Mesothelial cell of epicardium (in vitro differentiated cells): ENCODE measurements around the gene SLX4IP. TPM values are rescaled to one million over a fixed set of nuclear protein-coding genes. Genes with fewer than 3 reads are reported as not detected.

ENCODE experiments used
- DNase-seq, 2 experiments: peaks; one replicate each; pipeline ENCODE4 v3.0.0; 2021; ENCODE audit warnings: low spot score in 2 of 2; ENCODE audit not compliant: unreplicated experiment in 2 of 2
- H3K27ac Mint-ChIP-seq: 2 replicates; pipeline ENCODE4 v1.8.0; 2021; ENCODE audit warnings: mixed read lengths
- H3K27me3 Mint-ChIP-seq: 2 replicates; pipeline ENCODE4 v1.8.0; 2021; ENCODE audit warnings: low read depth, mixed read lengths
- H3K36me3 Mint-ChIP-seq: 2 replicates; pipeline ENCODE4 v1.8.0; 2021; ENCODE audit warnings: mixed read lengths
- H3K4me1 Mint-ChIP-seq: 2 replicates; pipeline ENCODE4 v1.8.0; 2021; ENCODE audit warnings: mixed read lengths
- H3K4me3 Mint-ChIP-seq: 2 replicates; pipeline ENCODE4 v1.8.0; 2021; ENCODE audit warnings: mild to moderate bottlenecking, moderate library complexity, mixed read lengths
- H3K9me3 Mint-ChIP-seq: 2 replicates; pipeline ENCODE4 v1.8.0; 2021; ENCODE audit warnings: mixed read lengths
- CTCF ChIP-seq: fragments of 200-600 bp; sonication (generic); IDR thresholded peaks from one replicate; pipeline ENCODE4 v1.5.0; 2021; ENCODE audit warnings: antibody characterized with exemption; ENCODE audit not compliant: unreplicated experiment
- total RNA-seq: library from RNA; stranded (reverse); gene quantifications from 3 replicates; pipeline ENCODE4 v1.2.1, GENCODE V29; 2021

SLX4IP gene
- total RNA-seq, 1 donor from 2014 or later: 10.4 TPM

DNA sequence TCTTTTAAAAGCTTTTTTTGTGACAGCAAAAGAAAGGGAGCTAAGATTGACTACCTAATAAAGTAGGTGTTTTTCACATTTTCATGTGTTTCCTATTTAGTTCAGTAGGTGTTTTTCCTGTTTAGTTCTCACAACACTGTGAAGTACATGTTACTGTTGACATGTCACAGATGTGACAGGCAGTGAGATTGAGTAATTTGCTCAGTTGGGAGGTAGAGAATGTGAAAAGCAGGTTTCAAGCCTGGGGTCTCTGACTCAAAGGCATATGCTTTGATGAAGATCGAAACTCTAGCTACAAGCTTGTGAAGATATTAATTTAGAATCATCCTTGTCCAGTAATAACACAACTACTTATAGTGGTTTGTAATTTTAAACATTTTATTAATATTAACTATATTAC lies 43.1 kb downstream of the SLX4IP start:
- DNase-seq: no peak
- no peak for TF ChIP-seq CTCF
- Mint-ChIP-seq H3K27ac (no peak overlapping the region), H3K36me3 (no peaks in the 10 kb centered on the region), H3K4me3 (no peak overlapping the region), H3K4me1 (peaks cover 2% of the 10 kb centered on the region), H3K9me3 (no peaks in the 10 kb centered on the region), H3K27me3 (no peaks in the 10 kb centered on the region)

DNA sequence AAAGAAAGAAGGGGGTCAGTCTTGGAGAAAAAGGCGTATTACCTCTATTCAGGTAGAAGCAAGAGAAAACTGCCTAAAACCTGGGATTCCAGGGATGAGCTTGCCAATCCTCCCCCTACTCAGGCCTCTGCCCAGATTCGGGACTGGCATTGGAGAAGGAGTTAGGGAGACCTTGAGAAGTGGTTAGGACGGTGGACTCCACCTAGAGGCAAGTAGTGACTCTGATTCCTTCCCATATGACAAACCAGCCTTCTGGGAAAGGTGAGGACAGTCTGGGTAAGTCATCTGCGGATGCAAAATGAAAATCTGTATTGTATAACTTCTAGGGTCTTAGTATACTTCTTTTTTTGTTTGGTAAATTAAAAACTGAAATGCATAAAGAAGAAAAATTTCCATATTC lies 43.8 kb downstream of the SLX4IP start:
- no peaks in the 10 kb centered on the region for H3K9me3 Mint-ChIP-seq
- no peak overlapping the region for H3K4me3 Mint-ChIP-seq
- no peaks in the 10 kb centered on the region for H3K36me3 Mint-ChIP-seq
- no peak for TF ChIP-seq CTCF
- no peaks in the 10 kb centered on the region for H3K27me3 Mint-ChIP-seq
- H3K4me1 Mint-ChIP-seq: no peaks in the 10 kb centered on the region
- no peak for DNase-seq
- no peak overlapping the region for H3K27ac Mint-ChIP-seq

GRCh38 chr20:10481676-10482075 lies 46.6 kb downstream of the SLX4IP start:
- H3K27ac Mint-ChIP-seq: no peak overlapping the region
- no peaks in the 10 kb centered on the region for H3K9me3 Mint-ChIP-seq
- H3K27me3 Mint-ChIP-seq: no peaks in the 10 kb centered on the region
- H3K4me1 Mint-ChIP-seq: no peaks in the 10 kb centered on the region
- no peak for DNase-seq
- H3K4me3 Mint-ChIP-seq: no peak overlapping the region
- TF ChIP-seq CTCF: no peak
- no peaks in the 10 kb centered on the region for H3K36me3 Mint-ChIP-seq

- DNase-seq: no peak
- no peaks in the 10 kb centered on the region for H3K36me3 Mint-ChIP-seq
- TF ChIP-seq CTCF: no peak
- H3K9me3 Mint-ChIP-seq: no peaks in the 10 kb centered on the region
- H3K27me3 Mint-ChIP-seq: no peaks in the 10 kb centered on the region
- no peak overlapping the region for H3K4me3 Mint-ChIP-seq
- peaks cover 4% of the 10 kb centered on the region for H3K4me1 Mint-ChIP-seq
- H3K27ac Mint-ChIP-seq: no peak overlapping the region
Observed at GRCh38 chr20:10483691-10484090, 48.6 kb downstream of the SLX4IP start.

DNA sequence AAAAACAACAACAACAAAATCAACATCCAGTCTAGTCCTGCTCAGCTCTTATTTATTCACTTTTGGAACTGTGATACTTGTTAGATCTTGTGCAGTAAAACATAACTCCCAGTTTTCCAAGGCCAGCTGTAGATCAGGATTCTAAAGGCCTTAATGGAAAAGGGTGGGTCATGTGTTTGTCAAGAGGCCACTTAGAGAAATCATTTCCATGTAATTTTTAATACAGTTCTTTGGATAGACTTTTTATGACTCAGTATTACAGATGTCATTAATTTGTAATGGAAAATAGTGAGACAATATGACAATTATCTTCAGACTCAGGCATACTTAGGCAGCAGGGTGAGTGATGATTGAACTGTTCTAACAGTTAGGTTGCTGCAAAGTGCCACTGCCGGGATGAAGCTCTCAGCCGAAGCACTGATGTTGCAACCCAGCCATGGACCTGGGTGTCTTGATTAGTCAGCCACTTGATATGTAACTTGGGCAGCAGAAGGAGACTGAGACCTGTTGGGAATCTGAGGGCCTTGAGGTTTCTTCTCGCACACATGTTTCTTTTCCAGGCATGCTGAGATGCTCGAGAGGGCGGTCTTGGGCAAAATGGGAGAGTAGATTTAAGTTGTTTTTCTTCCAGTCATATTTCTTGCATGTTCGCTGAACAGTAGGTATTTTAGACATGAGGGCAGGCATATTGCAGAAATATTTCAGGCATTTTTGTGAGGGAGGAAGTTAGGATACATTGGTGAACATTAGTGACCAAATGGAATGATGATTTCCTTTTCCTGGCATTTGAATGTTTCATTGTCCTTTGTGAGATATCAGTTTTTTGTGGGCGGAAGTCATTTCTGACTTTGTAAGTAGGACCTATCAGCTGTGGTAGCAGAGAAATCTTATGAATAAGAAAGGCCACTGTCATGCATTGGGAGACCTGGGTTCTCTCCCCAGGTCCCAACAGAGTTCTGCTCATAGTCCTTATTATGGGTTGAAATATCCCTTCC lies 52.3 kb downstream of the SLX4IP start:
- no peak for TF ChIP-seq CTCF
- no peak overlapping the region for H3K27ac Mint-ChIP-seq
- no peaks in the 10 kb centered on the region for H3K36me3 Mint-ChIP-seq
- H3K9me3 Mint-ChIP-seq: no peaks in the 10 kb centered on the region
- H3K4me1 Mint-ChIP-seq: peaks cover 6% of the 10 kb centered on the region
- no peak overlapping the region for H3K4me3 Mint-ChIP-seq
- no peaks in the 10 kb centered on the region for H3K27me3 Mint-ChIP-seq
- DNase-seq: no peak
